ENCODE results near the gene ABLIM1.
A peak's percentile ranks its signal among the peaks of the same experiment; 100 is the strongest.

Gene ABLIM1

GRCh38 chr10:114517368-114518250 lies 140.5 kb downstream of the ABLIM1 start:
- no peak for DNase-seq (ENCODE audit: low read depth)

DNA sequence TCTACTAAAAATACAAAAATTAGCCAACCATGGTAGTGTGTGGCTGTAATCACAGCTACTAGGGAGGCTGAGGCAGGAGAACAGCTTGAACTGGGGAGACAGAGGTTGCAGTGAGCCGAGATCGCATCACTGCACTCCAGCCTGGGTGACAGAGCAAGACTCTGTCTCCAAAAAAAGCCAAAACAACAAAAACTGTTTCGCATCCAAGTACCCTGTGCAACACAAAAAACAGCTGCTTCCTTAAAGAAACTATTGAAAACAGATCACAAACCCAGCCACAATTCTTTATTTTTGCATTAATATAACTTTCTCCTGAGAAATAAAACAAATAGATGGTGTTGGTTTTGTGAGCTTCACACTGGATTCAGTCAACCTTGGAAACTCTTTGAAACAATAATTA lies 141.7 kb downstream of the ABLIM1 start:
- DNase-seq (ENCODE audit: low read depth) = no peak

DNA sequence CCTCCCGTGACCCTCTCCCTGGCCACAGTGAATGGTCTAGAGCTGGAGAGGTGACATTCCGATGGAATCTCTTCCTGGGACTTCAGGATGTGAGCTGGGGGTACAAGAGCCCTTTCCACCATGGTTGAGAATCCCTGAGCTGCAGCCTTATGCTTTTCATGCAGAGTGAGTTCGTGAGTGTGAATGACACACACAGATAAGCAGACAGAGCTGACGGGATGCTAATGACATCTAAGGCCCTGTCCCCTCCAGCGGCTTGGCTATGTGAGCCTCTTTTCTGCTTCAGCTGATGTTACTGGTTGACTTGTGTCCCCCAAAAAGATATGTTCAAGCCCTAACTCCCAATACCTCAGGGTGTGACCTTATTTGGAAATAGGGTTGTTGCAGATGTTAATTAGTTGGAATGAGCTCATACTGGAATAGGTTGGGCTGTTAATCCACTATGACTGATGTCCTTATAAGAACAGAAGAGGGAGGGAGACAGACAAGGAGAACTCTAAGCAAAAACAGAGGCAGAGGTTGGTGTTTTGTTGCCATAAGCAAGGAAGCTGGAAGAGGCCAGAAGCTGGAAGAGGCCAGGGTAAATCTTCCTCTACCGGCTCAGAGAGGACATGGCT lies 142.7 kb downstream of the ABLIM1 start:
- no peak for DNase-seq (ENCODE audit: low read depth)

- DNase-seq (ENCODE audit: low read depth) = no peak
These were observed 144.7 kb downstream of the ABLIM1 start for GRCh38 chr10:114513381-114513792.

- no peak for DNase-seq (ENCODE audit: low read depth)
These were observed 146.2 kb downstream of the ABLIM1 start for GRCh38 chr10:114511881-114512280.

DNA sequence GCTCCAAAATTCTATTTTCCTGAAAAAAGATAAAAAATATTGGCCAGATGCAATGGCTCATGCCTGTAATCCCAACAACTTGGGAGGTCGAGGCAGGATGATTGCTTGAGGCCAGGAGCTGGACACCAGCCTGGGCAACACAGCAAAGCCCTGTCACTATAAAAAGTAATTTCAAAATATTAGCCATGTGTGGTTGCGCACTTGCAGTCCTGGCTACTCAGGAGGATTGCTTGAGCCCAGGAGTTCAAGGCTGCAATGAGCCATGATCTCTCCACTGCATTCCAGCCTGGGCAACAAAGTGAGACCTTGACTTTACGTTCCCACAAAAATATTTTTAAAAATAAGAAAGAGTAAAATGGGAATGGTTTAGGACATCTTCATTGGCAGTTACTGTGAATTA lies 149.7 kb downstream of the ABLIM1 start:
- DNase-seq (ENCODE audit: low read depth) = no peak

DNA sequence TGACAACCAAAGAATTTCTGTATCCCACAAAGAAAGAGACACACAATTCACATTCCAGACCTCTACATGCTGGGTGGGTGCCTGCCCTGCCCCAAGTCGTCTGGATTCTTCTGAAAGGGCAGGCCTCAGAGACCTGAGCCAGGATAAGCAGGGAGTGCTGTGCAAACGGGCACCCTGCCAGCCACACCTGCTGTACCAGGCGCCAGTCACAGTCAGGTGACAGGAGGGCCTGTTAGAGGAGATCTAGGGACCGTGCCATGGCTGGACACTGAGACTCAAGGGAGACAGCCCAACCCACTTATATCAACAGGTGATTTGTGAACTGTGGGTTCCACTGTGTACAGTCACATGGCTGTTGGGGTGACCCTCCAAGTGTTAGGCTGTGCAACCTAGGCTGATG lies 150.6 kb downstream of the ABLIM1 start:
- no peak for DNase-seq (ENCODE audit: low read depth)

DNA sequence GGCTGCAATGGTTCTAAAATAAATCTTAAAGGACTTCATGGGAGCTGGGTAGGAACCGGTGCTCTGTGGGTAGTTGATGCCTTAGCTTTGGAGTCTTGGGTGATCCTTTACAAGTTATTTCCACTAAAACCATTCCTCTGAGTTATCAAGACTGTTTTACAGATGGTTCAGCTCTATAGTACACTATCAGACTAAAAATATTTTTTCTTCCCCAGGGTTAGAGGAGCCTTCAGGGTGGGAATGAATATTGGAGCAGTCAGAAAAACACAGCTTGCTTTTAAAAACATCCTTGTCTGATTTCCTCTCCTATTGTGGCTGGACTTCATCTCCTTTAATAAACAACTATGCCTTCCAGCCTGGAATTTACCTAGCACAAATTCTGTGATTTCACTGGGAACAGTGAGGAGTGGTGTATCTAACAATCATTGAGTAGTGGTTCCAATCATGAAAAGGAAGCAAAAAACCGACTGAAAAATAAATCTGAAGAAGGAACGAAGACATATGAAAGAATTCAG lies 151.1 kb downstream of the ABLIM1 start:
- DNase-seq (ENCODE audit: low read depth) = no peak

DNA sequence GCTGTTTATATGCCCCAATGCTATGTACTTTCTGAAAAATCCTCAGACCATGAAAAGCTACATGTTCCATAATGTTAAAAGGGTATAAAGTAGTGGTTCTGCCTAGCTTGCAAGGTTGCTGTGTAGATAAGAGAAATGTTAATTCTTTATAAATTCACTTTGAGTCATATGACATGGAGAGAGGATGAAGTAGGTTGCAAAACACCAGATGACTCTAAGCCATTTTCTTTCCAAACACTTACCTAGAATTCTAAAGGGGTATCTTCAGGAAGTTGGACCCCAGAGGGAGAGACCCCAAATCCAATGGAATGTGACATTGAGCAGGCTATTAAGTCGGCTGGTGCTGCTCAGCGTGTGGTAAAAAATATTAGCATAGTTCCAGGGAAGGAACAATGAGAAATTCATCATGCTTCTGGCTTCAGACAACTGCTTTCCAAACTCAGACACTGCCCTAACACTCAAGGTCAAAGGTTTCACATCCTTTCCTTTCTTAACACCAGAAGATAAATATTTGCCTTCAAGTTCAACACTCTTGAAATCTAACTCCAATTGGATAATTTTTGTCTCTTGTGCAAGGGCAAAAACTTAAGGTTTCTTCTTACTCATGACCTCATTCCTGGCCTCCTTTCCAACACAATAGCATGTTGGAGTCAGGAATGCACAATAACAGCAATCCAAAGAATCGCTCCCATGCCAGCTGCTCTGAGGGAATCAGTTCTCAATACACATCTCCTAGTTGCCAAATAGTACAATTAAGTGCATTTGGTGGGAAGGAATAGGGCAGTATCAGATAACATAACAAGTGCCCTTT lies 153.1 kb downstream of the ABLIM1 start:
- peak; percentile 95 for DNase-seq (ENCODE audit: low read depth)

GRCh38 chr10:114502074-114502473 lies 156.0 kb downstream of the ABLIM1 start:
- DNase-seq (ENCODE audit: low read depth) = no peak

- no peak for DNase-seq (ENCODE audit: low read depth)
These were observed 156.4 kb downstream of the ABLIM1 start for GRCh38 chr10:114501650-114502049.

- no peak for DNase-seq (ENCODE audit: low read depth)
These were observed 157.4 kb downstream of the ABLIM1 start for GRCh38 chr10:114500643-114501042.

DNA sequence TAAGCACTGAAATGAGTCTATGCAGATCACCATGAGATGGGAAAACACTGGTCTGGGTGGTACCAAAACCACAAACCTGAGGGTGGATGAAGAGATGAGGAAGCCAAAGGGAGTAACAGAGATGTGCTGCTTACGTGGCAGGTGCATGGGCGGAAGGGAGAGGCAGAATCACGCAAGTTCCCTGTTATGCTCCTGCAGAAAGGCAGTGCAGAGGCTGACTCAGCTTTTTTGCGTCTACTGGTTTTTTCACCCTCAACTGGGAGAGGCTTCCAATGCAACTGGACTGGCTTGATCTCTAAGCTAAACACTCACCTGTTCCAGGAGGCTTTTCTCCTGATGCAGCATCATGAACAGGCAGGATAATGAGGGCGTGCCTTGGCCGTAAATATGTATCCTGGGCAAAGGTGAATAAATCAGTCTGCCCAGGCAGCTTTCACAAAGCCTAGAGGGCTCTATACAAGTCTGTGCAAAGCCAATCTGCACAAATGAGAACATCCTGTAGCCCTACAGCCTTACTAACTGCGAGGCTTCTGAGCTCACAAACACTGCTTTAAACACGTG lies 158.4 kb downstream of the ABLIM1 start:
- no peak for DNase-seq (ENCODE audit: low read depth)

DNA sequence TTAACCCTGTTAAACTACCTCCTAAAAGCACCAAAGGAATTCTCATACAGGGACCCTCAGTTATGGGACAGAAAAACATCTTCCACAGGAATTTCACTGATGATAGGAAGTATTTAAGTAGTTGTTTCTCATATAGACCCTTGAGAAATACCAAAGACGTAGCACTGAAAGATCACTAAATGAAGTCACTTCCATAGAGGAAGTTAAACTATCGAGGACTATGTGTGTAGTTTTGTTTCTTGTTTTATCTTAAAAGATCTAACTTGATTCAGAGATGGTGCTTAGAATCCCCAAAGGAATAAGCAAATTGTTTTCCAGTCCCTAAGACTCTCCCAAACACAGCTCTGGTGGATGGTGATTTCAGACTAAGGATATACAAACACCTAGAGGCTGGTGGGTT lies 159.0 kb downstream of the ABLIM1 start:
- no peak for DNase-seq (ENCODE audit: low read depth)

DNA sequence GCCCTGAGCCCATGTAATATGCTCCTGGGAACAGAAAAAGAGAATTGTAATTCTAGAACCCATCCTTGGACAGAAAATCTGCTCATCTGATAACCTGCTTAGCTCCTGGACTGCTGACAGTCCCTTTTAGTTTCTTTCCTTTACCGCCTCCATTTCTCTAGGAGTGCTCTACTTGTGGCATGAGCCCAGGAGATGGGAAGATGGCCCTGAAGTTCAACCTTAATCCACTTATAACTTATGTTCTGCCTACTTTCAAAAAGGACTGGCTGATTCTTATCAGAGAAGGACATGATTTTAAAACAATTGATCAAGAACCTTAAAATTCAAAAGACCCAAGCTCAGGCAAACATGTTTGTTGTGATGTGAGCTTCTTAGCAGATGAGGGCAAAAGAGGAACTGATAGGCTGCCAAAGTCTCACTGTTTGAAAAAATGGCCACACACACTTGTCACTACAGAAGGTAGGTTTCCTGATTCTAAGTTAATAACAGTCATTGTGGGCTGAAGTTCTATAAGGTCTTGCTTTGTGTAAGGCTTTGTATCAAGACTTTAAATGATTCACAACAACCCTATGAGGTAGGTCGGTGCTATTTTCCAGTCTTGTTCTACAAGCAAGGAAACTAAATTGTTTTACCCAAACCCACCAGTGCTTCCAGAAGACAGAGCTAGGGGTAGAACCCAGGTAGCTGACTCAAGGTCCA lies 159.5 kb downstream of the ABLIM1 start:
- DNase-seq (ENCODE audit: low read depth) = no peak

GRCh38 chr10:114495303-114495702 lies 162.8 kb downstream of the ABLIM1 start:
- DNase-seq (ENCODE audit: low read depth) = no peak

GRCh38 chr10:114492351-114493037 lies 165.6 kb downstream of the ABLIM1 start:
- no peak for DNase-seq (ENCODE audit: low read depth)

- DNase-seq (ENCODE audit: low read depth) = no peak
These were observed 166.1 kb downstream of the ABLIM1 start for GRCh38 chr10:114491933-114492332.

- DNase-seq (ENCODE audit: low read depth) = no peak
These were observed 166.7 kb downstream of the ABLIM1 start for GRCh38 chr10:114491419-114491818.

GRCh38 chr10:114489521-114490310 lies 168.4 kb downstream of the ABLIM1 start:
- DNase-seq (ENCODE audit: low read depth) = no peak
